Endothelial cell of umbilical vein (primary cell): ENCODE data around the gene TSHZ1. TPM values are rescaled to one million over a fixed set of nuclear protein-coding genes. Genes with fewer than 3 reads are reported as not detected.

ENCODE experiments used
- BruUV-seq: library from RNA; stranded (reverse); fragments of 400-500 nt; replicated peaks from 2 replicates; lab custom pipeline; 2021; lab: Mats Ljungman, UMichigan
- CTCF ChIA-PET: fragments of 300-600, 350-600 bp; sonication (Branson Sonifier 250); formaldehyde crosslinking; loops from one replicate; lab custom pipeline; 2021; ENCODE audit warnings: antibody characterized with exemption, inconsistent platforms; lab: Charles Lee
- POLR2A ChIA-PET: fragments of 300-600, 350-600 bp; sonication (Branson Sonifier 250); formaldehyde crosslinking; loops from one replicate; lab custom pipeline; 2021; ENCODE audit warnings: antibody characterized with exemption, inconsistent platforms; lab: Charles Lee
- DNase-seq: peaks from one replicate; pipeline ENCODE4 v3.0.0-alpha.2; 2011; ENCODE audit warnings: low read depth, low spot score
- FAIRE-seq: peaks from 2 replicates; lab custom pipeline; 2011; peaks lifted over from hg19 to GRCh38; lab: Jason Lieb, UNC
- H2AFZ ChIP-seq: 2 replicates; pipeline ENCODE4 v1.6.0; 2012; ENCODE audit warnings: low read depth, low read length, control low read depth, inconsistent platforms
- H3K27ac ChIP-seq: 2 replicates; pipeline ENCODE4 v1.5.1; 2011; ENCODE audit warnings: low read depth, mild to moderate bottlenecking, control low read depth, low read length, moderate library complexity; ENCODE audit not compliant: insufficient read depth
- H3K27me3 ChIP-seq, 2 experiments: 2 replicates each; pipeline versions ENCODE4 v1.6.0 to v1.6.1; 2011; ENCODE audit warnings: low read length in 2 of 2, mixed read lengths in 1 of 2; ENCODE audit not compliant: control insufficient read depth in 2 of 2, insufficient read depth in 2 of 2
- H3K36me3 ChIP-seq, 2 experiments: 2 replicates in 1 of 2; 3 replicates in 1 of 2; pipeline ENCODE4 v1.5.1; 2011; ENCODE audit warnings: low read length in 2 of 2, mild to moderate bottlenecking in 1 of 2, moderate library complexity in 1 of 2; ENCODE audit not compliant: control insufficient read depth in 2 of 2, insufficient read depth in 2 of 2; ENCODE audit errors: extremely low read depth in 1 of 2
- H3K4me1 ChIP-seq: 3 replicates; pipeline ENCODE4 v1.5.1; 2011; ENCODE audit warnings: mild to moderate bottlenecking, low read length; ENCODE audit not compliant: control insufficient read depth, insufficient read depth; ENCODE audit errors: extremely low read depth
- H3K4me2 ChIP-seq: 2 replicates; pipeline ENCODE4 v1.6.1; 2011; ENCODE audit warnings: low read length, control low read depth, mixed read lengths; ENCODE audit not compliant: insufficient read depth
- H3K4me3 ChIP-seq, 3 experiments: fragments of 200-600 bp in 1 of 3; sonication (generic), shearing (Covaris generic) in 1 of 3; replicated peaks in 1 of 3; 2 replicates each; pipeline ENCODE4 v1.5.1; 2011 to 2016; ENCODE audit warnings: control low read depth in 3 of 3, low read length in 3 of 3, mild to moderate bottlenecking in 2 of 3, inconsistent platforms in 1 of 3, low read depth in 1 of 3, moderate library complexity in 1 of 3; ENCODE audit not compliant: insufficient read depth in 1 of 3
- H3K79me2 ChIP-seq: 2 replicates; pipeline ENCODE4 v1.6.0; 2012; ENCODE audit warnings: low read length, inconsistent platforms; ENCODE audit not compliant: control insufficient read depth, insufficient read depth
- H3K9ac ChIP-seq: replicated peaks from 2 replicates; pipeline ENCODE3; 2011; ENCODE audit warnings: low read length, control low read depth; ENCODE audit not compliant: insufficient read depth; ENCODE audit errors: extremely low read depth
- H3K9me1 ChIP-seq: replicated peaks from 3 replicates; pipeline ENCODE4 v1.6.0; 2011; ENCODE audit warnings: mild to moderate bottlenecking, low read length; ENCODE audit not compliant: control insufficient read depth, insufficient read depth; ENCODE audit errors: extremely low read depth
- H3K9me3 ChIP-seq: replicated peaks from 2 replicates; pipeline ENCODE4 v1.5.1; 2012; ENCODE audit warnings: low read length, inconsistent platforms; ENCODE audit not compliant: control insufficient read depth, insufficient read depth
- H4K20me1 ChIP-seq: replicated peaks from 2 replicates; pipeline ENCODE3; 2011; ENCODE audit warnings: mild to moderate bottlenecking, low read length; ENCODE audit not compliant: control insufficient read depth, insufficient read depth; ENCODE audit errors: extremely low read depth
- EZH2 ChIP-seq: IDR thresholded peaks from 2 replicates; pipeline ENCODE4 v1.6.1; 2012; ENCODE audit warnings: borderline replicate concordance, low read depth, mild to moderate bottlenecking, moderate library complexity, low read length, inconsistent platforms; ENCODE audit not compliant: severe bottlenecking
- FOS ChIP-seq: IDR thresholded peaks from 2 replicates; pipeline ENCODE4 v1.6.1; 2011; ENCODE audit warnings: mild to moderate bottlenecking, low read length, moderate library complexity, borderline replicate concordance; ENCODE audit not compliant: insufficient read depth
- GATA2 ChIP-seq: IDR thresholded peaks from 2 replicates; pipeline ENCODE4 v1.7.0; 2011; ENCODE audit warnings: low read depth, mild to moderate bottlenecking, moderate library complexity, mixed read lengths, low read length; ENCODE audit not compliant: insufficient read length, insufficient read depth
- JUN ChIP-seq: IDR thresholded peaks from 2 replicates; pipeline ENCODE4 v1.6.1; 2011; ENCODE audit warnings: borderline replicate concordance, low read depth; ENCODE audit not compliant: insufficient read length, insufficient read depth
- MYC ChIP-seq: IDR thresholded peaks from one replicate; pipeline ENCODE4 v1.6.1; 2011; ENCODE audit warnings: mild to moderate bottlenecking, low read depth, low read length
- POLR2A ChIP-seq: IDR thresholded peaks from 2 replicates; pipeline ENCODE4 v1.6.1; 2012; ENCODE audit warnings: low read depth, mild to moderate bottlenecking, control low read depth, low read length
- POLR2AphosphoS5 ChIP-seq: IDR thresholded peaks from 2 replicates; pipeline ENCODE4 v1.6.1; 2012; ENCODE audit warnings: low read depth, mild to moderate bottlenecking, control low read depth, low read length, moderate library complexity; ENCODE audit not compliant: insufficient read depth
- dilution Hi-C: fragments of 300-500 bp; cut with MboI; formaldehyde crosslinking; loops from one replicate; pipeline ENCODE4 v1.15.0; 2019; ENCODE audit warnings: low sequenced_read_pairs; ENCODE audit not compliant: extremely low pct_ligation_motif_present
- intact Hi-C: fragments of 100-400 bp; cut with micrococcal nuclease; formaldehyde crosslinking; loops from one replicate; pipeline ENCODE4 v1.10.0; 2022
- polyA plus RNA-seq, 4 experiments: library from polyadenylated mRNA; depleted of rRNA in 3 of 4; stranded (reverse) in 3 of 4; unstranded in 1 of 4; fragments of >200 nt; gene quantifications; 2 replicates each; pipeline versions ENCODE4 v1.2.1 to v1.2.3, GENCODE V29; 2011 to 2012; ENCODE audit warnings: missing spikeins in 1 of 4
- total RNA-seq: library from RNA; stranded (reverse); gene quantifications from 2 replicates; pipeline ENCODE4 v1.2.3, GENCODE V29; 2021
- TF ChIP-seq, protein P1 (sequence below): IDR thresholded peaks from 2 replicates; pipeline ENCODE4 v1.6.1; 2011; ENCODE audit not compliant: insufficient read depth, insufficient read length
- TF ChIP-seq, protein P2 (sequence below), 2 donors: IDR thresholded peaks; 1 replicate in 1 of 2; 2 replicates in 1 of 2; pipeline ENCODE4 v1.5.1; 2011; ENCODE audit warnings: low read length in 2 of 2, mild to moderate bottlenecking in 2 of 2, moderate library complexity in 2 of 2, control low read depth in 1 of 2, inconsistent platforms in 1 of 2, low read depth in 1 of 2; ENCODE audit not compliant: insufficient read depth in 1 of 2; ENCODE audit errors: extremely low read depth in 1 of 2

Gene TSHZ1
- total and polyA plus RNA-seq, 2 donors (not counting 3 experiments of a cell fraction or from before 2014, with no cell fraction given) = 4.2 to 10.2 TPM

GRCh38 chr18:75178376-75178775 lies 32.2 kb upstream of the TSHZ1 start:
- Histone ChIP-seq H3K9me1 (no peaks in the 10 kb centered on the region), H3K4me3 (no peak overlapping the region), H4K20me1 (no peaks in the 10 kb centered on the region), H3K4me1 (no peaks in the 10 kb centered on the region), H3K27ac (no peak overlapping the region), H2AFZ (no peak overlapping the region), H3K36me3 (no peaks in the 10 kb centered on the region), H3K27me3 (peaks cover 2 to 7% of the 10 kb centered on the region in 2 experiments), H3K9me3 (no peaks in the 10 kb centered on the region), H3K79me2 (no peaks in the 10 kb centered on the region), H3K9ac (no peak overlapping the region), H3K4me2 (no peak overlapping the region)
- dilution Hi-C loops (no loop called here), intact Hi-C loops (no loop called here)
- TF ChIP-seq, protein P1, sequence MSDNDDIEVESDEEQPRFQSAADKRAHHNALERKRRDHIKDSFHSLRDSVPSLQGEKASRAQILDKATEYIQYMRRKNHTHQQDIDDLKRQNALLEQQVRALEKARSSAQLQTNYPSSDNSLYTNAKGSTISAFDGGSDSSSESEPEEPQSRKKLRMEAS = no peak
- no peak for FAIRE-seq
- no peak for DNase-seq
- POLR2A ChIA-PET = no interaction called here
- BruUV-seq = no TSS peak
- CTCF ChIA-PET = no interaction called here

- Histone ChIP-seq H3K4me1 (no peaks in the 10 kb centered on the region), H3K9me1 (no peaks in the 10 kb centered on the region), H3K27ac (no peak overlapping the region), H3K4me3 (no peak overlapping the region), H3K9me3 (no peaks in the 10 kb centered on the region), H3K79me2 (no peaks in the 10 kb centered on the region), H3K36me3 (no peaks in the 10 kb centered on the region), H3K9ac (no peak overlapping the region), H2AFZ (no peak overlapping the region), H4K20me1 (no peaks in the 10 kb centered on the region), H3K27me3 (peaks cover 1 to 7% of the 10 kb centered on the region in 2 experiments), H3K4me2 (no peak overlapping the region)
- intact Hi-C loops (no loop called here), dilution Hi-C loops (no loop called here)
- CTCF ChIA-PET = no interaction called here
- POLR2A ChIA-PET = no interaction called here
- FAIRE-seq (peak; percentile 24), DNase-seq (no peak)
- TF ChIP-seq, protein P2, sequence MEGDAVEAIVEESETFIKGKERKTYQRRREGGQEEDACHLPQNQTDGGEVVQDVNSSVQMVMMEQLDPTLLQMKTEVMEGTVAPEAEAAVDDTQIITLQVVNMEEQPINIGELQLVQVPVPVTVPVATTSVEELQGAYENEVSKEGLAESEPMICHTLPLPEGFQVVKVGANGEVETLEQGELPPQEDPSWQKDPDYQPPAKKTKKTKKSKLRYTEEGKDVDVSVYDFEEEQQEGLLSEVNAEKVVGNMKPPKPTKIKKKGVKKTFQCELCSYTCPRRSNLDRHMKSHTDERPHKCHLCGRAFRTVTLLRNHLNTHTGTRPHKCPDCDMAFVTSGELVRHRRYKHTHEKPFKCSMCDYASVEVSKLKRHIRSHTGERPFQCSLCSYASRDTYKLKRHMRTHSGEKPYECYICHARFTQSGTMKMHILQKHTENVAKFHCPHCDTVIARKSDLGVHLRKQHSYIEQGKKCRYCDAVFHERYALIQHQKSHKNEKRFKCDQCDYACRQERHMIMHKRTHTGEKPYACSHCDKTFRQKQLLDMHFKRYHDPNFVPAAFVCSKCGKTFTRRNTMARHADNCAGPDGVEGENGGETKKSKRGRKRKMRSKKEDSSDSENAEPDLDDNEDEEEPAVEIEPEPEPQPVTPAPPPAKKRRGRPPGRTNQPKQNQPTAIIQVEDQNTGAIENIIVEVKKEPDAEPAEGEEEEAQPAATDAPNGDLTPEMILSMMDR (IDR thresholded peaks at IDR 0.05; ENCODE audit: extremely low read depth in 1 of 2, insufficient read depth in 1 of 2, low read depth in 1 of 2, low read length in 2 of 2) = no peak
- TF ChIP-seq GATA2 (no peak), EZH2 (no peak), MYC (no peak), JUN (no peak), POLR2AphosphoS5 (no peak), POLR2A (no peak), FOS (no peak)
- TF ChIP-seq, protein P1 = no peak
- BruUV-seq = no TSS peak
These were observed 30.6 kb upstream of the TSHZ1 start for GRCh38 chr18:75179819-75180600.
